OCI-LY7 (cell line): ENCODE measurements around the gene PLCG1. TPM values are rescaled to one million over a fixed set of nuclear protein-coding genes. Genes with fewer than 3 reads are reported as not detected.

Experiments
- BruUV-seq: library from RNA; stranded (reverse); fragments of 400-500 nt; replicated peaks from 2 replicates; lab custom pipeline; 2021; lab: Mats Ljungman, UMichigan
- CTCF ChIA-PET: fragments of 300-600 bp; sonication (Branson Sonifier 250); formaldehyde crosslinking; loops from one replicate; lab custom pipeline; 2022; ENCODE audit warnings: antibody characterized with exemption; ENCODE audit not compliant: unreplicated experiment; lab: Charles Lee
- POLR2A ChIA-PET: fragments of 300-600 bp; sonication (Branson Sonifier 250); formaldehyde crosslinking; loops from one replicate; lab custom pipeline; 2022; ENCODE audit warnings: antibody characterized with exemption; lab: Charles Lee
- DNase-seq: peaks from one replicate; pipeline ENCODE4 v3.0.0-alpha.2; 2015; ENCODE audit warnings: low spot score
- H2AFZ ChIP-seq: fragments of 200-600 bp; sonication (generic), shearing (Covaris generic); 2 replicates; pipeline ENCODE4 v1.6.1; 2014; ENCODE audit warnings: mild to moderate bottlenecking, antibody characterized with exemption, low read length, moderate library complexity
- H3K27ac ChIP-seq: fragments of 200-600 bp; sonication (generic); 2 replicates; pipeline ENCODE4 v1.5.1; 2014; ENCODE audit warnings: mixed run types, low read depth, mild to moderate bottlenecking, moderate library complexity, low read length, inconsistent platforms; ENCODE audit not compliant: poor library complexity, severe bottlenecking
- H3K36me3 ChIP-seq: fragments of 200-600 bp; sonication (generic); 2 replicates; pipeline ENCODE4 v1.6.1; 2014; ENCODE audit warnings: mild to moderate bottlenecking, antibody characterized with exemption, low read length, moderate library complexity, mixed read lengths; ENCODE audit not compliant: insufficient read depth
- H3K4me1 ChIP-seq: fragments of 200-600 bp; sonication (generic); 2 replicates; pipeline ENCODE4 v1.5.1; 2014; ENCODE audit warnings: mild to moderate bottlenecking, low read length; ENCODE audit not compliant: insufficient read depth, poor library complexity, severe bottlenecking
- H3K4me2 ChIP-seq: fragments of 200-600 bp; sonication (generic); 2 replicates; pipeline ENCODE4 v1.6.1; 2014; ENCODE audit warnings: mild to moderate bottlenecking, low read length
- H3K4me3 ChIP-seq: fragments of 200-600 bp; sonication (generic); 2 replicates; pipeline ENCODE4 v1.5.1; 2014; ENCODE audit warnings: mild to moderate bottlenecking, low read depth, low read length; ENCODE audit not compliant: poor library complexity, severe bottlenecking
- H3K79me2 ChIP-seq: fragments of 200-600 bp; sonication (generic); 2 replicates; pipeline ENCODE4 v1.6.1; 2016; ENCODE audit warnings: low read depth, mild to moderate bottlenecking, low read length, moderate library complexity, mixed read lengths; ENCODE audit not compliant: insufficient read depth
- H3K9me2 ChIP-seq: fragments of 200-600 bp; sonication (generic); 2 replicates; pipeline ENCODE4 v1.6.1; 2016; ENCODE audit warnings: mild to moderate bottlenecking, low read length, mixed read lengths; ENCODE audit not compliant: insufficient read depth
- H3K9me3 ChIP-seq: fragments of 200-600 bp; sonication (generic); 2 replicates; pipeline ENCODE4 v1.6.1; 2014; ENCODE audit warnings: mild to moderate bottlenecking, mixed run types, low read length, mixed read lengths
- H4K20me1 ChIP-seq: fragments of 200-600 bp; sonication (generic); 2 replicates; pipeline ENCODE4 v1.6.1; 2014; ENCODE audit warnings: mild to moderate bottlenecking, antibody characterized with exemption, low read length, moderate library complexity, mixed read lengths; ENCODE audit not compliant: insufficient read depth
- CTCF ChIP-seq: fragments of 200-600 bp; sonication (generic); conservative IDR thresholded peaks from 2 replicates; pipeline ENCODE4 v1.5.1; 2014; ENCODE audit warnings: mild to moderate bottlenecking, antibody characterized with exemption, low read length, moderate library complexity, mixed read lengths
- EZH2phosphoT487 ChIP-seq: fragments of 200-600 bp; sonication (generic); IDR thresholded peaks from 2 replicates; pipeline ENCODE4 v1.6.1; 2018; ENCODE audit warnings: low read depth, borderline replicate concordance, mild to moderate bottlenecking, mixed run types, antibody characterized with exemption, low read length, moderate library complexity, mixed read lengths
- intact Hi-C: fragments of 100-400 bp; cut with micrococcal nuclease; formaldehyde crosslinking; loops from one replicate; pipeline ENCODE4 v1.10.0; 2022; ENCODE audit not compliant: unreplicated experiment
- total RNA-seq, 2 experiments: library from RNA; depleted of rRNA in 1 of 2; stranded (reverse); fragments of >200 nt in 1 of 2; shearing (Covaris generic) in 1 of 2; gene quantifications; 2 replicates each; pipeline ENCODE4 v1.2.3, GENCODE V29; 2014 to 2022

The PLCG1 gene
- total RNA-seq, 2 experiments from 2014 or later: 103 to 121 TPM

DNA sequence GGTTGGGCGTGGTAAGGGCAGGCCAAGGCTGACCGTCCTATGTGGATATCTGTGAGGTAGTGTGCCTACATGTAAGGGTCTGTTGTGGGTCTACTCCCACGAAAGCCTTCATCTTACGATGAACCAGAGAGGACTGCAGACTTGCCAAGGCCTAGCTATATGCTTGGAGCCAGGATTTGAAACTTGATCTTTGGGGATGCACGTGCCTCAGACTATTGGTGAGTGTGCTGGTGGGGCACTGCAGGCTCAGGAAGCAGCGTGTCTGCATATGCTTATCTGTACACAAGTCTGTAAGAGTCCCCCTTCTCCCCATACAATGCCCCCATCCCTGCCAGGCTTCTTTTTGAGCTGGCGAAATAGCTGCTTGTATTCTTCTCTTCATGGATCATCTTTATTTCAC is 17.9 kb downstream of the PLCG1 start:
- H3K9me2 ChIP-seq: no peaks in the 10 kb centered on the region
- POLR2A ChIA-PET: interaction anchor here (0.6 to 0.8 kb wide), 3 partner anchors 12 to 163 kb away, joined by 3 read pairs; no protein-coding TSS in a partner anchor
- H3K27ac ChIP-seq: no peak overlapping the region
- no peak for DNase-seq
- no peaks in the 10 kb centered on the region for H3K9me3 ChIP-seq
- H3K4me3 ChIP-seq: no peak overlapping the region
- peaks cover 15% of the 10 kb centered on the region for H3K36me3 ChIP-seq
- H2AFZ ChIP-seq: no peak overlapping the region
- CTCF ChIA-PET: no interaction called here
- H4K20me1 ChIP-seq: no peaks in the 10 kb centered on the region; the same call in 1 of the 2 replicates
- H3K4me2 ChIP-seq: no peak overlapping the region
- TF ChIP-seq EZH2phosphoT487 (no peak), CTCF (no peak)
- no TSS peak for BruUV-seq
- peaks cover 59% of the 10 kb centered on the region for H3K4me1 ChIP-seq
- intact Hi-C loops: no loop called here
- peaks cover 57% of the 10 kb centered on the region for H3K79me2 ChIP-seq

DNA sequence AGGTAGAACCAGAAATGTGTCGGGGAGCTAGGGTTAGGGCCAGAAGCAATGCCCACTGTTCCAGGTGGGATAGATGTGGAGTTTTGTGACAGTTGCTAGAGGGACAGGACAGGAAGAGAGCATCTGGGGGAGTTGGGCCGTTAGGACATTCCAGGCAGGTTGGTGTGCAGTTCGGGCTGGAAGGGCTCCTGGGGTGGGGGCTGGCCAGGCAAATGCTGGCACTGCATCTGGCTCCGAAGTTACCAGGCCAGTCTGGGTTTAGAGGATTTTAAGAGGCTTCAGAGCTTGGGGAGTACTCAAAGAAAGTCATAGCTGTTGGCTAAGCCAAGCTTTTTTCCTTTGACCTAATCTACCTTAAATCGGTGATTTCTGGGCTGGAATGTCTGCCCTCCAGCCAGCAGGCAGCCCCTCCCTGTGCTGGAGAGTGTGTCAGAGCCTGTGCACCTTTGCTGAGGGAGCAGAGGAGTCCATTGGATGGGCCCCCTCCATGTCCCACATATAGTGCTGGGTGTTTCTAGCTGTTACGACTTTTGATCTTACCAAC is 20.8 kb downstream of the PLCG1 start:
- intact Hi-C loops: no loop called here
- BruUV-seq: no TSS peak

More for the DNA sequence above, 20.8 kb downstream of the PLCG1 start:
- TF ChIP-seq CTCF: no peak
- no peak for TF ChIP-seq EZH2phosphoT487
- peak overlapping the region; percentile 57 for H3K27ac ChIP-seq
- no peaks in the 10 kb centered on the region for H3K9me3 ChIP-seq
- ChIA-PET CTCF (interaction anchor here (1.0 to 1.6 kb wide), 2 partner anchors 14 to 265 kb away, joined by 3 to 5 read pairs; no protein-coding TSS in a partner anchor), POLR2A (interaction anchor here (0.8 to 1.9 kb wide), 7 partner anchors 8 to 190 kb away, joined by 3 to 8 read pairs (median 3); no protein-coding TSS in a partner anchor)
- H3K36me3 ChIP-seq: peaks cover 38% of the 10 kb centered on the region
- H3K79me2 ChIP-seq: peaks cover 33% of the 10 kb centered on the region
- DNase-seq: no peak
- no peak overlapping the region for H3K4me3 ChIP-seq
- peaks cover 51% of the 10 kb centered on the region for H3K4me1 ChIP-seq
- peak overlapping the region; percentile 65 for H3K4me2 ChIP-seq
- no peaks in the 10 kb centered on the region for H3K9me2 ChIP-seq
- no peaks in the 10 kb centered on the region; the same call in 1 of the 2 replicates for H4K20me1 ChIP-seq
- H2AFZ ChIP-seq: no peak overlapping the region
